DND-41 (cell line): ENCODE measurements around the gene GARIN5B.

Experiments used
- ATAC-seq: fragments of 200-7000 bp; cut with Tn5 transposase; 3 replicates; pipeline ENCODE4 v1.9.1; 2021; ENCODE audit warnings: low read depth; ENCODE audit not compliant: insufficient read depth
- DNase-seq: peaks from one replicate; pipeline ENCODE4 v3.0.0-alpha.2; 2020
- H2AFZ ChIP-seq: 2 replicates; pipeline ENCODE4 v1.6.0; 2012; ENCODE audit warnings: low read depth, low read length
- H3K27ac ChIP-seq: 2 replicates; pipeline ENCODE4 v1.5.1; 2012; ENCODE audit warnings: low read length, inconsistent platforms
- H3K27me3 ChIP-seq: fragments of 200-600 bp; sonication (generic); 2 replicates; pipeline ENCODE4 v1.6.0; 2012; ENCODE audit warnings: low read length, mild to moderate bottlenecking, inconsistent platforms; ENCODE audit not compliant: insufficient read depth, poor library complexity
- H3K36me3 ChIP-seq: 2 replicates; pipeline ENCODE4 v1.5.1; 2012; ENCODE audit warnings: low read length, inconsistent platforms; ENCODE audit not compliant: insufficient read depth
- H3K4me1 ChIP-seq: 2 replicates; pipeline ENCODE4 v1.5.1; 2012; ENCODE audit warnings: mild to moderate bottlenecking, low read length; ENCODE audit not compliant: insufficient read depth
- H3K4me2 ChIP-seq: 2 replicates; pipeline ENCODE4 v1.6.0; 2012; ENCODE audit warnings: mild to moderate bottlenecking, moderate library complexity, low read length, inconsistent platforms; ENCODE audit not compliant: insufficient read depth
- H3K4me3 ChIP-seq, 2 experiments: fragments of 200-600 bp in 1 of 2; shearing (Covaris generic) in 1 of 2; 2 replicates each; pipeline ENCODE4 v1.5.1; 2012 to 2016; ENCODE audit warnings: inconsistent platforms in 2 of 2, low read length in 2 of 2, mild to moderate bottlenecking in 2 of 2, low read depth in 1 of 2, moderate library complexity in 1 of 2
- H3K79me2 ChIP-seq: 2 replicates; pipeline ENCODE4 v1.6.0; 2012; ENCODE audit warnings: low read length, inconsistent platforms; ENCODE audit not compliant: insufficient read depth
- H3K9ac ChIP-seq: 2 replicates; pipeline ENCODE4 v1.6.0; 2012; ENCODE audit warnings: low read depth, mild to moderate bottlenecking, inconsistent platforms, low read length, moderate library complexity
- H3K9me3 ChIP-seq: 2 replicates; pipeline ENCODE4 v1.5.1; 2012; ENCODE audit warnings: low read length, moderate library complexity, mild to moderate bottlenecking, inconsistent platforms; ENCODE audit not compliant: insufficient read depth, severe bottlenecking
- H4K20me1 ChIP-seq: 2 replicates; pipeline ENCODE4 v1.6.0; 2012; ENCODE audit warnings: low read length; ENCODE audit not compliant: insufficient read depth
- CTCF ChIP-seq: IDR thresholded peaks from 2 replicates; pipeline ENCODE4 v1.5.1; 2012; ENCODE audit warnings: borderline replicate concordance, low read length, moderate library complexity, mild to moderate bottlenecking; ENCODE audit not compliant: poor library complexity, severe bottlenecking; ENCODE audit errors: extremely low read depth
- EZH2 ChIP-seq: IDR thresholded peaks from 3 replicates; pipeline ENCODE4 v1.6.1; 2012; ENCODE audit warnings: borderline replicate concordance, low read depth, mild to moderate bottlenecking, moderate library complexity, low read length, inconsistent platforms; ENCODE audit not compliant: severe bottlenecking

The GARIN5B gene

GRCh38 chr19:55373306-55373992 is 10.4 kb upstream of the GARIN5B start:
- Histone ChIP-seq H3K36me3 (no peaks in the 10 kb centered on the region), H4K20me1 (0 out of 2 replicates have a peak, but pooled peaks cover 2% of the 10 kb centered on the region), H3K27me3 (no peaks in the 10 kb centered on the region), H3K9me3 (no peaks in the 10 kb centered on the region), H2AFZ (no peak overlapping the region), H3K27ac (no peak overlapping the region), H3K4me1 (no peaks in the 10 kb centered on the region), H3K79me2 (no peaks in the 10 kb centered on the region), H3K4me2 (no peak overlapping the region), H3K9ac (no peak overlapping the region), H3K4me3 (no peak overlapping the region)
- DNase-seq (no peak), ATAC-seq (no peak)
- TF ChIP-seq CTCF, result no peak

GRCh38 chr19:55372316-55373081 is 9.4 kb upstream of the GARIN5B start:
- Histone ChIP-seq H3K9me3 (no peaks in the 10 kb centered on the region), H3K4me2 (no peak overlapping the region), H3K36me3 (no peaks in the 10 kb centered on the region), H3K27me3 (no peaks in the 10 kb centered on the region), H4K20me1 (0 out of 2 replicates have a peak, but pooled peaks cover 2% of the 10 kb centered on the region), H3K4me3 (no peak overlapping the region), H2AFZ (no peak overlapping the region), H3K27ac (no peak overlapping the region), H3K79me2 (no peaks in the 10 kb centered on the region), H3K9ac (no peak overlapping the region), H3K4me1 (no peaks in the 10 kb centered on the region)
- DNase-seq (no peak), ATAC-seq (no peak)
- TF ChIP-seq CTCF, result no peak
- no peak for TF ChIP-seq EZH2

GRCh38 chr19:55370305-55370988 is 7.4 kb upstream of the GARIN5B start, which contains the start of gene IL11:
Gene IL11, minus strand, starts transcription at chr19:55370463. Its CDS starts 153 bp downstream, at chr19:55370310.
- no peak within 1 kb of the TSS for H2AFZ ChIP-seq

More at GRCh38 chr19:55370305-55370988, 7.4 kb upstream of the GARIN5B start, which contains the start of gene IL11:
- Histone ChIP-seq H3K9ac (no peak within 1 kb of the TSS), H3K9me3 (no peaks in the 10 kb centered on the region), H3K4me3 (no peak within 1 kb of the TSS), H3K79me2 (no peaks in the 10 kb centered on the region), H3K4me1 (no peaks in the 10 kb centered on the region), H3K27ac (no peak within 1 kb of the TSS), H3K4me2 (no peak within 1 kb of the TSS), H3K36me3 (no peaks in the 10 kb centered on the region), H4K20me1 (0 out of 2 replicates have a peak, but pooled peaks cover 2% of the 10 kb centered on the region), H3K27me3 (no peaks in the 10 kb centered on the region)
- ATAC-seq (no peak; the same call in 2 of the 3 replicates), DNase-seq (no peak)
- TF ChIP-seq EZH2 (no peak), CTCF (no peak)
